Activated T-cell treated with anti-CD3 and anti-CD28 coated beads, Interleukin-2, amount 50 U/mL, for 4 hours (primary cell): ENCODE measurements around the gene SPG11. TPM values are rescaled to one million over a fixed set of nuclear protein-coding genes. Genes with fewer than 3 reads are reported as not detected.
"Not testable (repeated sequence)": the region's sequence is repeated elsewhere in the genome, so short reads cannot be mapped to it uniquely, and the experiment has no call there.

ENCODE experiments used
- ATAC-seq, 2 donors: fragments of 200-7000 bp; cut with Tn5 transposase; one replicate each; pipeline ENCODE4 v1.10.0; 2021
- DNase-seq: peaks from one replicate; pipeline ENCODE4 v3.0.0-alpha.2; 2020
- H3K27me3 Mint-ChIP-seq: one replicate; pipeline ENCODE4 v1.8.0; 2021; ENCODE audit warnings: low read depth, mixed read lengths
- H3K36me3 Mint-ChIP-seq: one replicate; pipeline ENCODE4 v1.8.0; 2022; ENCODE audit warnings: mixed read lengths; ENCODE audit not compliant: insufficient read depth
- H3K4me1 Mint-ChIP-seq: one replicate; pipeline ENCODE4 v1.8.0; 2021; ENCODE audit warnings: low read depth, mixed read lengths
- H3K4me3 Mint-ChIP-seq: one replicate; pipeline ENCODE4 v1.8.0; 2021; ENCODE audit warnings: mild to moderate bottlenecking, moderate library complexity, mixed read lengths
- H3K9me3 Mint-ChIP-seq: one replicate; pipeline ENCODE4 v1.8.0; 2021; ENCODE audit warnings: mixed read lengths
- total RNA-seq, 3 donors: library from RNA; stranded (reverse); gene quantifications; one replicate each; pipeline ENCODE4 v1.2.1, GENCODE V29; 2021

SPG11 gene
- total RNA-seq, 3 donors from 2014 or later = 36.9 to 37.3 (median 37.1) TPM

DNA sequence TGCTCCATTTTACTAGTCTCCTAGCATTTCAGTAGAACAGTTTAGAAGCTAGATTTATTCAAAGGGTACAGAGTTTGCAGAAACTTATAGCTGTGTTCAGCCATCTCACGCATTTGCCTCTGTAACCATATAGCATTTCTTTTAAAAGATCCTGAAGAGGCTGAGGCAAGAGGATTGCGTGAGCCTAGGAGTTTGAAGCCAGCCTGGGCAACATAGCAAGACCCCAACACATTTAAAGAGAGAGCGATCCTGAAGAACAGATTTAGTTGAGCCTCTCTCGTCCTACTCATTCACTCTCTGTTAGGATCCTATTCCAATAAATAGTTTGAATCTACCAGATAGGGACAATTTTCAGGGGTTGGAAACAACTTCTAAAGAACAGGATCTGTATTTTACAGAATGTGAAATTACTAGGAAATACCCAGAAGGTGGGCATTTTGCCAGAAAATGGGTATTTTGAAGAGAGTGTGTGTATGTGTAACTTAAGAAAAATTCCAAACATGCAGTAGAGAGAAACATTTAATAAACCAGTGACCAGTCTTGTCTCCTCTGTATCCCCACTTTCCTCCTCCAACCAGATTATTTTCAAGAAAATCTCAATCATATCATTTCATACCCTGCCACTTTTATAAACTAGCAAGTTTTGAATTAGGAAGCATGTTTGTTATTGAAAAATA, 122.0 kb downstream of the SPG11 start:
- peak overlapping the region; percentile 37 for H3K4me3 Mint-ChIP-seq
- H3K4me1 Mint-ChIP-seq = peaks cover 64% of the 10 kb centered on the region
- no peaks in the 10 kb centered on the region for H3K9me3 Mint-ChIP-seq
- peaks cover 38% of the 10 kb centered on the region for H3K36me3 Mint-ChIP-seq
- ATAC-seq (no peak), DNase-seq (no peak)
- H3K27me3 Mint-ChIP-seq = no peaks in the 10 kb centered on the region

DNA sequence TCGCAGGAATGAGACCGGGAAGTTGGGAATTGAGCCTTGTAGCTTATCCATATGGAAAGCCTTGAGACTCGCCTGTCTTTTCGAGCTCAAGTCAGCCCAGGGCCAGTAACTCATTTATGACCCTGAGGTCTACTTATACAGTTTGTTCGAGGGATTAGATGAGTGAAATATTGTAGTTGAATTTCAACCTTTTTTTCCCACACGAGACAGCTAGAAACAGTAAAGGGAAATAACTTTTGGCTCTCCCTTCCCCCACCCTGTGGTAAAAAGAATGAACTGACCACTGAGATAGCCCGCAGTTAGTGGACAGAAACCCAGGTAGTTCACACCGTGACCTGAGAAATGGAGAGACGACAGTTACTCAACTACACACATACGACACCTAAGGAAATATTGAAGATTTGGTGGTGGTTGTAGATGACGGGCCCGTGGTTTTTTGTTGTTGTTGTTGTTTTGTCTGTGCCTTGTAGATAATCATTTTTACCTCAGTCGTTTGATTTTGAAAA, 125.7 kb downstream of the SPG11 start:
- Mint-ChIP-seq H3K36me3 (peaks cover 32% of the 10 kb centered on the region), H3K4me3 (peak overlapping the region; percentile 94), H3K9me3 (no peaks in the 10 kb centered on the region), H3K27me3 (no peaks in the 10 kb centered on the region), H3K4me1 (peaks cover 55% of the 10 kb centered on the region)
- ATAC-seq (no peak), DNase-seq (no peak)

GRCh38 chr15:44536962-44537734, 126.3 kb downstream of the SPG11 start, which contains the start of gene EIF3J:
TSS of gene EIF3J (plus strand) at chr15:44537147. CDS start at chr15:44537195, 48 bp downstream.
- H3K9me3 Mint-ChIP-seq = no peaks in the 10 kb centered on the region
- peaks cover 49% of the 10 kb centered on the region for H3K4me1 Mint-ChIP-seq
- peak; percentile 96 to 97 for ATAC-seq
- no peaks in the 10 kb centered on the region for H3K27me3 Mint-ChIP-seq
- peaks cover 32% of the 10 kb centered on the region for H3K36me3 Mint-ChIP-seq
- peak within 1 kb of the TSS; percentile 94 for H3K4me3 Mint-ChIP-seq
- DNase-seq = peak; percentile 93

DNA sequence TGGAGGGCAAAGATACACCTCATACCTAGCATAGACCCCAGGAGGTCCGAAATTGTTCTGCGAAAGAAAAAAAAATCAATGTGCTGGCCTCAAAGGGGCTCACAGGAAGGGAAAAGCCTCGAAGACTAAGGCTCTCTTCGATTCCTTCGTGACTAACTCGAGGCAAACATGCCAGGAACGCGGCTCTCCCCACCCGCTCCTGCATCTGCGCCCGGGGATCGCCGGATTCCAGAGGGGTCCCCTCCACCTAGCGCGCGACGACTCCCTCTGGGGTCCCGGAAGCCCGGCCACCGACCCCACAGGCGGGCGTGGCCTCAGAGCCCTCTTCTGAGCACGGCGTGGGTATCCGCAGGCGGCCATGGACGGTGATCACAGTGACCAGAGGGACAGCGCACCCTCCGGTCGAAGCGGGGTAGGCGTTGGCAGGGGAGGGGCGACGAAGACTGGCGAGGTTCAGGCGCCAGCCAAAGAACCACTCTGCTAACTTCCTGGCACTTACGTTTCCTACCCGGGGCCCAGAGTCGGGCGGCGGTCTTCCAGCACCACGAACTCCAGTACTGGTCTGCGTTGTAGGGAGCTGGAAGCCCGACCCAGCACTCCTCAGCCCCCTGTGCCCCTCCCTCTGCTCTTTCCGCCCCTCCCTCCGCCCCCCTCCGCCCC, 127.0 kb downstream of the SPG11 start:
- Mint-ChIP-seq H3K9me3 (no peaks in the 10 kb centered on the region), H3K27me3 (no peaks in the 10 kb centered on the region), H3K36me3 (peaks cover 25% of the 10 kb centered on the region), H3K4me3 (peak overlapping the region; percentile 94), H3K4me1 (peaks cover 42% of the 10 kb centered on the region)
- DNase-seq (no peak), ATAC-seq (peak; percentile 60 to 63)

- peaks cover 36% of the 10 kb centered on the region for H3K4me1 Mint-ChIP-seq
- ATAC-seq = no peak
- H3K4me3 Mint-ChIP-seq = peak overlapping the region; percentile 94
- peaks cover 18% of the 10 kb centered on the region for H3K36me3 Mint-ChIP-seq
- DNase-seq = peak; percentile 18
- no peaks in the 10 kb centered on the region for H3K9me3 Mint-ChIP-seq
- H3K27me3 Mint-ChIP-seq = no peaks in the 10 kb centered on the region
Observed at GRCh38 chr15:44535523-44536301, 127.8 kb downstream of the SPG11 start.

DNA sequence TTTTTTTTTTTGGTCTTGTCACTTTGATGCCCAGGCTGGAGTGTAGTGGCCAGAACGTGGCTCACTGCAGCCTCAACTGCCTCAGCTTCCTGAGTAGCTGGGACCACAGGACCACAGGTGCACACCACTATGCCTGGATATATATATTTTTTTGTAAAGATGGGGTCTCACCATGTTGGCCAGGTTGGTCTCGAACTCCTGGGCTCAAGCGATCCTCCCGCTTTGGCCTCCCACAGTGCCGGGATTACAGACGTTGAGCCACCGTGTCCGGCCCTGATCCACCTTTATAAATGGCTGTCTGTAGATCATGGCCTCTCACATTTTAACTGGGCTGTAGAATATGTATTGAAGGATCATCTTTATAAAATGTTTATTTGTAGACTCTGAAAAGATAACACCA, 128.4 kb downstream of the SPG11 start:
- H3K9me3 Mint-ChIP-seq = no peaks in the 10 kb centered on the region
- H3K36me3 Mint-ChIP-seq = peaks cover 13% of the 10 kb centered on the region
- ATAC-seq (no peak), DNase-seq (no peak)
- H3K27me3 Mint-ChIP-seq = no peaks in the 10 kb centered on the region
- peaks cover 32% of the 10 kb centered on the region for H3K4me1 Mint-ChIP-seq
- H3K4me3 Mint-ChIP-seq = peak overlapping the region; percentile 94

DNA sequence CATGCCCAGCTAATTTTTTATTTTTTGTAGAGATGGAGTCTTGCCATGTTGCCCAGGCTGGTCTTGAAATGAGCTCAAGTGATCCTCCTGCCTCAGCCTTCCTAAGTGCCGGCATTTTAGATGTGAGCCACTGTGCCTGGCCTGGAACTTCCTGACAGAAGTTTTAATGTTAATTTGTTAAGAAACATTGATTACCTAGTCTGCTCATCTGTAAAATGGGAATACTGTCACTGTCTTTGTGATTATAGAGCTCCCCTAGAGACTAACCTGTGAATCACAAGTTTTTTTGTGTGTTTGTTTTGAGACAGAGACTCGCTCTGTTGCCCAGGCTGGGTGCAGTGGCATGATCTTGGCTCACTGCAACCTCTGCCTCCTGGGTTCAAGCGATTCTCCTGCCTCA, 130.8 kb downstream of the SPG11 start:
- Mint-ChIP-seq H3K4me3 (no peak overlapping the region), H3K9me3 (no peaks in the 10 kb centered on the region), H3K27me3 (no peaks in the 10 kb centered on the region), H3K36me3 (peaks cover 3% of the 10 kb centered on the region), H3K4me1 (peaks cover 20% of the 10 kb centered on the region)
- ATAC-seq = no peak
- no peak for DNase-seq

DNA sequence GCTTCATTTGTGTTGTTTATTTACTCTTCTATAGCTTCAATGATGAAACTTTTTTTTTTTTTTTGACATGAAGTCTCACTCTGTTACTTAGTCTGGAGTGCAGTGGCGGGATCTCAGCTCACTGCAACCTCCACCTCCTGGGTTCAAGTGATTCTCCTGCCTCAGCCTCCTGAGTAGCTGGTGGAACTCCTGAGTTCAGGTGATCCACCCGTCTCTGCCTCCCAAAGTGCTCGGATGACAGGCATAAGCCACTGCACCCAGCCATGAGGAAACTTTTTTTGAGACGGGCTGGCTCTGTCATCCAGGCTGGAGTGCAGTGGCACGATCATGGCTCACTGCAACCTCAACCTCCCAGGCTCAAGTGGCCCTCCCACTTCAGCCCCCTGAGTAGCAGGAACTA, 131.2 kb downstream of the SPG11 start:
- not testable (repeated sequence) for DNase-seq, H3K9me3 Mint-ChIP-seq, H3K4me3 Mint-ChIP-seq, H3K27me3 Mint-ChIP-seq, ATAC-seq, H3K36me3 Mint-ChIP-seq
- H3K4me1 Mint-ChIP-seq = peaks cover 20% of the 10 kb centered on the region

DNA sequence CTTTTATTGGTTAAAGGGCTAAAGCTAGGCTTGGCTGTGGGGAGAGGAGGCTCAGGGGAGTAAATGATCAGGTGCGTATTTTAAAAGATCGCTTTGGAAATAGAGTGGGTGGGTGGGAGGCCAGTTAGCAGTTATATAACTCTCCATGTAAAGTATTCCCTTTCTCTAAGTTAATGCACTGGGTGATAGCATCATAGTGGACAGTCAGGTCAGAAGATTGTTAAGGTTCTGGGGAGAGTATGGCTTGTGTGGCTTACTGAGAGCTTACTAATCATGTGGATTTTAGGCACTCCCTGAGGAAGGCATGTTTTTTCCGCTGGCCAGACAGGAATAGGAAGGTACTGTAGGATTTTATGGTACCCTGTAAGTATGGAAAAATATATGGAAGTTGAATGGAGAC, 132.8 kb downstream of the SPG11 start:
- H3K4me3 Mint-ChIP-seq = no peak overlapping the region
- ATAC-seq = no peak
- peaks cover 14% of the 10 kb centered on the region for H3K4me1 Mint-ChIP-seq

GRCh38 chr15:44529864-44530604, 133.4 kb downstream of the SPG11 start:
- no peak for ATAC-seq
- DNase-seq = no peak
- peaks cover 9% of the 10 kb centered on the region for H3K36me3 Mint-ChIP-seq
- no peaks in the 10 kb centered on the region for H3K9me3 Mint-ChIP-seq
- no peak overlapping the region for H3K4me3 Mint-ChIP-seq
- no peaks in the 10 kb centered on the region for H3K27me3 Mint-ChIP-seq
- peaks cover 11% of the 10 kb centered on the region for H3K4me1 Mint-ChIP-seq

More for the DNA sequence above, 132.8 kb downstream of the SPG11 start:
- no peaks in the 10 kb centered on the region for H3K9me3 Mint-ChIP-seq
- peaks cover 9% of the 10 kb centered on the region for H3K36me3 Mint-ChIP-seq
- no peak for DNase-seq
- no peaks in the 10 kb centered on the region for H3K27me3 Mint-ChIP-seq

GRCh38 chr15:44527241-44527640, 136.2 kb downstream of the SPG11 start:
- no peak overlapping the region for H3K4me3 Mint-ChIP-seq
- H3K9me3 Mint-ChIP-seq = no peaks in the 10 kb centered on the region
- no peak for ATAC-seq
- peaks cover 13% of the 10 kb centered on the region for H3K36me3 Mint-ChIP-seq
- H3K27me3 Mint-ChIP-seq = no peaks in the 10 kb centered on the region
- no peak for DNase-seq
- H3K4me1 Mint-ChIP-seq = peaks cover 6% of the 10 kb centered on the region

DNA sequence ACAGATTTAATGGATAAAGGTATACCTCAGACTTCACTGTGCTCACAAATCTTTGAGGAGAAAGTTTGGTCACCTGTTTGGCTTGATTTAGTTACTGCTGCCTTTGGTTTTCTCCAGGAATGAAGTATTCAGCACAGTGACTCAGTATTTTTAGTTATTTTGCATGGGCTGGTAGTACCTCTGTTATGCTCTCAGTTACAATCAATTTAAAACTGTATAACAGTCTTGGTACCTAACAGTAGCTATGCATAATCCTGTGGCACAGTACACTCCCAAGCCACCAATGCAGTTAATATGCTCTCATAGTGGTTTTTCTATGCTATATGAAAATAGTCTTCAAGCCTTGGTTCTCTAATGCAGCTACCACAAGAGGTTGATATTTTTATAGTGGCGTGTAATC, 138.4 kb downstream of the SPG11 start:
- ATAC-seq (no peak), DNase-seq (no peak)
- Mint-ChIP-seq H3K4me3 (no peak overlapping the region), H3K27me3 (no peaks in the 10 kb centered on the region), H3K36me3 (peaks cover 15% of the 10 kb centered on the region), H3K4me1 (peaks cover 3% of the 10 kb centered on the region), H3K9me3 (no peaks in the 10 kb centered on the region)

- H3K4me3 Mint-ChIP-seq = no peak overlapping the region
Observed at GRCh38 chr15:44519537-44519936, 143.9 kb downstream of the SPG11 start.

More at GRCh38 chr15:44519537-44519936, 143.9 kb downstream of the SPG11 start:
- Mint-ChIP-seq H3K4me1 (peaks cover 2% of the 10 kb centered on the region), H3K9me3 (no peaks in the 10 kb centered on the region), H3K27me3 (no peaks in the 10 kb centered on the region), H3K36me3 (peaks cover 18% of the 10 kb centered on the region)
- no peak for ATAC-seq
- DNase-seq = no peak
